ENCODE data around the gene GSG1L.
"Not testable (repeated sequence)": the region's sequence is repeated elsewhere in the genome, so short reads cannot be mapped to it uniquely, and the experiment has no call there.

Gene GSG1L

DNA sequence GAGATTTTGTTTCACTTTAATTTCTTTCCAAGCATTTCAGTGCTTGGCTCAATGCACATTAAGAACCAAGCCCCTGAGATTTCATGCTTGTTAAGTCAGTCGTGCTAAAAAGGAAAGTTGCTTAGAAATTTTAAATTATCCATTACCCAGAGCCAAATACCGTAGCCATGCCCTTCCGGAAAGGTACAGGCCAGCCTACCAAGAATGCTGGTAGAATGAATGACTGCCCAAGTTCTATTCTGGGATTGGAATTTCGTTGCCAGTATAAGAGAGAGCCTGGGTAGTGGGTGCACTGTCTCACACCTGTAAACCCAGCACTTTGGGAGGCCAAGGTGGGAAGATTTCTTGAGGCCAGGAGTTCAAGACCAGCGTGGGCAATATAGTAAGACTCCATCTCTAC, 319.6 kb downstream of the GSG1L start:
- H3K27ac Mint-ChIP-seq: no peak overlapping the region
- no peaks in the 10 kb centered on the region for H3K27me3 Mint-ChIP-seq
- no peaks in the 10 kb centered on the region for H3K9me3 Mint-ChIP-seq
- no peak for DNase-seq
- H3K4me1 Mint-ChIP-seq: peaks cover 3% of the 10 kb centered on the region
- no peak overlapping the region for H3K4me3 Mint-ChIP-seq
- no peak for ATAC-seq
- H3K36me3 Mint-ChIP-seq (ENCODE audit: low read depth): peaks cover 12% of the 10 kb centered on the region

DNA sequence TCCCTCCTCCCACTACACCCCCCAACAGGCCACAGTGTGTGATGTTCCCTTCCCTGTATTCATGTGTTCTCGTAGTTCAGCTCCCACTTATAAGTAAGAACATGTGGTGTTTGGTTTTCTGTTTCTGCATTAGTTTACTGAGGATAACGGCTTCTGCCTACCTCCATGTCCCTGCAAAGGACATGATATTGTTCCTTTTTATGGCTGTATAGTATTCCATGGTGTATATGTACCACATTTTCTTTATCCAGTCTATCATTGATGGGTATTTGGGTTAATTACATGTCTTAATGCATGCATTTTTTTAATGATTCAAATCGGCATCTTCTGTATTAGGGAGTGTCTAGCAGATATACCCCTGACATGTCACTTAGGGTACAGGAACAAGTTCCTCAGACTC, 320.5 kb downstream of the GSG1L start:
- not testable (repeated sequence) for ATAC-seq, H3K4me1 Mint-ChIP-seq, H3K27ac Mint-ChIP-seq, H3K4me3 Mint-ChIP-seq, H3K27me3 Mint-ChIP-seq, H3K9me3 Mint-ChIP-seq, DNase-seq
- H3K36me3 Mint-ChIP-seq (ENCODE audit: low read depth): peaks cover 15% of the 10 kb centered on the region

DNA sequence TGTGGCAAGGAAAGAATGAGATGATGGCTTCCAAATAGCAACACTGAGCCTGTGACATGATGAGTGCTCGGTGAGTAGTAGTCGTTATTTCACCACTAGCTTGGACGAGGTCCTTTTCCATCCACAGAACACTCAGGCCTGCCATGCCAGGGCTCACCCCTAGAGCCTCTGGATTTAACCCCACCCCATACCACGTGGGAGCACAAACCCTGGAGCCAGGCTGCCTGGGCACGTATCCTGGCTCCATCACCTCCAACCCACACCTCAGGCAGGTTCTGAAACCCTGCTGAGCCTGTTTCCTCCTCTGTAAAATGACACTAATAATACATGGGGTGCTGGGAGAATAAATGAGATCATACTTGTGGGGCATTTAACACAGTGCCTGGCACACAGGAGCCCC, 321.2 kb downstream of the GSG1L start:
- Mint-ChIP-seq H3K27me3 (no peaks in the 10 kb centered on the region), H3K9me3 (no peaks in the 10 kb centered on the region), H3K27ac (no peak overlapping the region), H3K36me3 (ENCODE audit: low read depth) (peaks cover 15% of the 10 kb centered on the region), H3K4me3 (no peak overlapping the region), H3K4me1 (no peaks in the 10 kb centered on the region)
- ATAC-seq: no peak
- no peak for DNase-seq

DNA sequence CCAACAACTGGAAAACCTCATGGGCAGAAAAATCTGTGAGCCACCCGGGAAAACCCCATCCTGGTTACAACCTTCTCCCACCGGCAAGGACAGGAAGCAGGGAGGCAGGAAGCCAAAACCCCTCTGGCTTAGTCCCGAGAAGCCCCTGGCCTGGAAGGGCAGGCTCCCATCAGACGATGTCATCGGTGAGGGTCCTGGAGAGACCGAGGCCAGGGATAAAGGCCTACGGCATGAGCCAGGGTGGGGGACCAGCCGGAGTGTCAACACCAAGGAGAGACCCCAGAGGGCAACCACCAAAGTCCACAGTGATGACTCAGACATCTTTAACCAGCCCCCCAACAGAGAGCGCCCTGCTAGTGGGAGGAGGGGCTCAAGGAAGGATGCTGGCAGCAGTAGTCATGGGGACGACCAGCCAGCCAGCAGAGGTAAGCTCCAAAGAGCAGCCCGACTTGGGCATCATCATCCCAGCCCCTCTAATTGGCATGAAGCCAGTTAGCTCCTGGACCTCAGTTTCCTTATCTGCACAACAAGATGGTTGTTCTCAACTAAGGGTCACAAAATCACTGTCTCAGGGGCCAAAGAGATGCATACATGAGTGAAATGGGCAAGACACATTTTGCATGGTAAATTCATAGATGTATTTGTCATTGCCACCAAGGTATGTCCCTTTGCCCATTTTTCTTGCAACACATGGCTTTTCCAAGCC, 322.9 kb downstream of the GSG1L start:
- H3K4me1 Mint-ChIP-seq: no peaks in the 10 kb centered on the region
- no peak for ATAC-seq
- H3K27me3 Mint-ChIP-seq: no peaks in the 10 kb centered on the region
- DNase-seq: no peak
- no peak overlapping the region for H3K27ac Mint-ChIP-seq
- no peak overlapping the region for H3K4me3 Mint-ChIP-seq
- no peaks in the 10 kb centered on the region for H3K9me3 Mint-ChIP-seq
- H3K36me3 Mint-ChIP-seq (ENCODE audit: low read depth): peaks cover 15% of the 10 kb centered on the region

DNA sequence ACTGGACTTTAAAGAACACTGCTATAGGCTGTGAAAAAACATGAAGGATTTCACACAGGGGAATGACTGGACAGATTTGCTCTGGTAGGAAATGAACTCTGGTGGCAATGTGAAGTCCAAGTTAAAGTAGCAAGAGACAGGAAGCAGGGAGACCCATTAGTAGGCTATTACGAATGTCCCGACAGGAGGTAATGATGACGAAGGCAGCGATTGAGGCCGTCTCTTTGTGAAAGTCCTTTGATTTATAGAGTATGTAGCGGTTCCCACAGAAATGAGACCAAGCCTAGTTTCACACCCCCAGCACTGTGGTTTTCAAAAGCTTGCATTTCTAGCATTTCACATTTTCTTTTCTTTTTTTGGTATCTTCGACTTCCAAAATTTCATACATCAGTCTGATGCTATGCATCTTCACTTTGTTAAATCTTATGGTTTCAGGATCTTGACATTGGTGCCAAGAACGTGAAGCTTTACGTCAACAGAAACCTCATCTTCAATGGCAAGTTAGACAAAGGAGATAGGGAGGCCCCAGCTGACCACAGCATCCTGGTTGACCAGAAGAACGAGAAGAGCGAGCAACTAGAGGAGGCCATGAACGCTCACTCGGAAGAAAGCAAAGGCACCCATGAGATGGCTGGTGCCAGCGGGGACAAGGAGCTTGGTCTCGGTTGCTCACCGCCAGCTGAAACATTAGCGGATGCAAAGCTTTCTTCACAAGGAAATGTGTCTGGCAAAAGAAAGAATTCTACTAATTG, 323.7 kb downstream of the GSG1L start:
- no peak for DNase-seq
- H3K4me3 Mint-ChIP-seq: no peak overlapping the region
- no peak overlapping the region for H3K27ac Mint-ChIP-seq
- no peaks in the 10 kb centered on the region for H3K9me3 Mint-ChIP-seq
- no peaks in the 10 kb centered on the region for H3K4me1 Mint-ChIP-seq
- peaks cover 15% of the 10 kb centered on the region for H3K36me3 Mint-ChIP-seq (ENCODE audit: low read depth)
- H3K27me3 Mint-ChIP-seq: no peaks in the 10 kb centered on the region
- ATAC-seq: no peak

DNA sequence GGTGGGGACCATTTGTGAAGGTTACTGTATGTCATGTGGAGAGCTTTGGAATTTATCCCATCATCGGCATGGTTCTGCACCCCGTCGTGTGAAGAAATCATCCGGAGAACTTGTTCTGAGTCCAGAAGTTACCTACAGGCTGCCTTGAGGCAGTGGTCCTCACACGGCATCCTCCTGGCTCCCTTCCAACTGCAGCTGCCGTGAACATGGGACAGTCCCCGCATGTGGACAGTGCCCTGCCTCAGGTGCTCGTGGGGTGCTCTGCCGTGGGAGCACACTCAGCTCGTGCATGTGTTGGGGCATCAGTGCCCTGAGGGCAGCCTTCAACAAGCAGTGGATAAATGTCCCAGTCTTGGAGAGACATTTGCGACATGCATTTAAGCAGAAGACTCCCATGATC, 324.9 kb downstream of the GSG1L start:
- H3K27me3 Mint-ChIP-seq: no peaks in the 10 kb centered on the region
- ATAC-seq (no peak), DNase-seq (no peak)
- no peaks in the 10 kb centered on the region for H3K4me1 Mint-ChIP-seq
- H3K36me3 Mint-ChIP-seq (ENCODE audit: low read depth): peaks cover 15% of the 10 kb centered on the region
- no peak overlapping the region for H3K4me3 Mint-ChIP-seq
- H3K27ac Mint-ChIP-seq: no peak overlapping the region
- H3K9me3 Mint-ChIP-seq: no peaks in the 10 kb centered on the region
